MM.1S (cell line): ENCODE data around the gene RAB29.

Source experiments
- DNase-seq: peaks from one replicate; pipeline ENCODE4 v3.0.0-alpha.2; 2015
- H2AFZ ChIP-seq: fragments of 300-600 bp; sonication (generic); 2 replicates; pipeline ENCODE4 v1.6.0; 2016; ENCODE audit warnings: antibody characterized with exemption, low read length
- H3F3A ChIP-seq: fragments of 300-600 bp; sonication (generic); 2 replicates; pipeline ENCODE4 v1.6.1; 2016; ENCODE audit warnings: mild to moderate bottlenecking, antibody characterized with exemption, low read length, moderate library complexity, mixed read lengths; ENCODE audit not compliant: insufficient read depth
- H3K27ac ChIP-seq: fragments of 300-600 bp; sonication (generic); 2 replicates; pipeline ENCODE4 v1.5.1; 2016; ENCODE audit warnings: mild to moderate bottlenecking, low read length
- H3K27me3 ChIP-seq: fragments of 300-600 bp; sonication (generic); replicated peaks from 2 replicates; pipeline ENCODE4 v1.6.0; 2016; ENCODE audit warnings: low read length; ENCODE audit not compliant: insufficient read depth
- H3K36me3 ChIP-seq: fragments of 300-600 bp; sonication (generic); replicated peaks from 2 replicates; pipeline ENCODE4 v1.6.1; 2016; ENCODE audit warnings: mild to moderate bottlenecking, low read length, mixed read lengths; ENCODE audit not compliant: insufficient read depth
- H3K4me1 ChIP-seq: fragments of 300-600 bp; sonication (generic); 2 replicates; pipeline ENCODE4 v1.6.1; 2016; ENCODE audit warnings: low read length, mixed read lengths
- H3K4me2 ChIP-seq: fragments of 300-600 bp; sonication (generic); 2 replicates; pipeline ENCODE4 v1.6.0; 2016; ENCODE audit warnings: low read depth, low read length
- H3K4me3 ChIP-seq: fragments of 300-600 bp; sonication (generic); 2 replicates; pipeline ENCODE4 v1.5.1; 2016; ENCODE audit warnings: low read length, mixed read lengths
- H3K79me2 ChIP-seq: fragments of 300-600 bp; sonication (generic); 2 replicates; pipeline ENCODE4 v1.6.1; 2016; ENCODE audit warnings: mixed run types, low read length, mixed read lengths
- H3K9ac ChIP-seq: fragments of 300-600 bp; sonication (generic); 2 replicates; pipeline ENCODE4 v1.6.1; 2016; ENCODE audit warnings: low read length, mixed read lengths
- H3K9me2 ChIP-seq: fragments of 300-600 bp; sonication (generic); replicated peaks from 2 replicates; pipeline ENCODE4 v1.6.1; 2016; ENCODE audit warnings: mild to moderate bottlenecking, low read length, mixed read lengths; ENCODE audit not compliant: insufficient read depth
- H3K9me3 ChIP-seq: fragments of 300-600 bp; sonication (generic); replicated peaks from 2 replicates; pipeline ENCODE4 v1.6.1; 2016; ENCODE audit warnings: mild to moderate bottlenecking, low read length, mixed read lengths; ENCODE audit not compliant: insufficient read depth
- H4K20me1 ChIP-seq: fragments of 300-600 bp; sonication (generic); 2 replicates; pipeline ENCODE4 v1.6.1; 2016; ENCODE audit warnings: mild to moderate bottlenecking, low read length, moderate library complexity, mixed read lengths; ENCODE audit not compliant: insufficient read depth
- CTCF ChIP-seq: fragments of 300-600 bp; sonication (generic); IDR thresholded peaks from 2 replicates; pipeline ENCODE4 v1.5.1; 2016; ENCODE audit warnings: antibody characterized with exemption, low read length, mixed read lengths
- EZH2 ChIP-seq: fragments of 300-600 bp; sonication (generic); optimal IDR thresholded peaks from 2 replicates; pipeline ENCODE3; 2017; ENCODE audit warnings: low read depth, mild to moderate bottlenecking, antibody characterized with exemption, low read length, mixed read lengths
- EZH2phosphoT487 ChIP-seq: fragments of 300-600 bp; sonication (generic); IDR thresholded peaks from 2 replicates; pipeline ENCODE4 v1.6.1; 2018; ENCODE audit warnings: antibody characterized with exemption, low read length

Gene RAB29

GRCh38 chr1:205746757-205747412 lies 28.4 kb downstream of the RAB29 start:
- Histone ChIP-seq H3K9me3 (no peaks in the 10 kb centered on the region), H3F3A (0 out of 2 replicates have a peak, but pooled peaks cover 12% of the 10 kb centered on the region), H3K27me3 (no peaks in the 10 kb centered on the region), H3K4me2 (peak overlapping the region; percentile 71; the same call in 1 of the 2 replicates), H4K20me1 (peaks cover 49% of the 10 kb centered on the region), H3K36me3 (no peaks in the 10 kb centered on the region), H3K9me2 (no peaks in the 10 kb centered on the region), H3K27ac (no peak overlapping the region), H2AFZ (no peak overlapping the region), H3K79me2 (peaks cover 79% of the 10 kb centered on the region), H3K9ac (no peak overlapping the region), H3K4me3 (no peak overlapping the region), H3K4me1 (peaks cover 24% of the 10 kb centered on the region)
- DNase-seq: no peak
- TF ChIP-seq CTCF (no peak), EZH2 (no peak), EZH2phosphoT487 (no peak)

- Histone ChIP-seq H3K9me2 (no peaks in the 10 kb centered on the region), H3K27ac (no peak overlapping the region), H3K9ac (no peak overlapping the region), H4K20me1 (peaks cover 51% of the 10 kb centered on the region), H3K79me2 (peaks cover 94% of the 10 kb centered on the region), H3F3A (0 out of 2 replicates have a peak, but pooled peaks cover 12% of the 10 kb centered on the region), H3K36me3 (no peaks in the 10 kb centered on the region), H3K4me2 (no peak overlapping the region), H3K4me3 (no peak overlapping the region), H2AFZ (no peak overlapping the region), H3K27me3 (no peaks in the 10 kb centered on the region), H3K9me3 (no peaks in the 10 kb centered on the region), H3K4me1 (peaks cover 18% of the 10 kb centered on the region)
- DNase-seq: no peak
- no peak for TF ChIP-seq EZH2phosphoT487
- TF ChIP-seq CTCF: no peak
- TF ChIP-seq EZH2: no peak
Measured at GRCh38 chr1:205744403-205744802, 30.9 kb downstream of the RAB29 start.

GRCh38 chr1:205743977-205744376 lies 31.3 kb downstream of the RAB29 start:
- H3K27ac ChIP-seq: no peak overlapping the region
- no peak for DNase-seq
- H3K4me1 ChIP-seq: peaks cover 18% of the 10 kb centered on the region
- no peak overlapping the region for H3K4me2 ChIP-seq
- H3K27me3 ChIP-seq: no peaks in the 10 kb centered on the region
- no peak for TF ChIP-seq EZH2phosphoT487
- TF ChIP-seq EZH2: no peak
- TF ChIP-seq CTCF: no peak
- no peaks in the 10 kb centered on the region for H3K36me3 ChIP-seq
- no peak overlapping the region for H2AFZ ChIP-seq
- H3K79me2 ChIP-seq: peaks cover 94% of the 10 kb centered on the region
- H3K9me3 ChIP-seq: no peaks in the 10 kb centered on the region
- no peak overlapping the region for H3K9ac ChIP-seq
- H4K20me1 ChIP-seq: peaks cover 49% of the 10 kb centered on the region
- H3K9me2 ChIP-seq: no peaks in the 10 kb centered on the region
- H3F3A ChIP-seq: 0 out of 2 replicates have a peak, but pooled peaks cover 13% of the 10 kb centered on the region
- H3K4me3 ChIP-seq: no peak overlapping the region
